HFFc6 (cell line): Measurements from ENCODE around the gene EPHA10. TPM values are rescaled to one million over a fixed set of nuclear protein-coding genes. Genes with fewer than 3 reads are reported as not detected.

Experiments used
- DNase-seq: peaks from one replicate; pipeline ENCODE4 v3.0.0-alpha.2; 2018
- H3K27ac Mint-ChIP-seq: 2 replicates; pipeline ENCODE4 v1.8.0; 2020; ENCODE audit warnings: mild to moderate bottlenecking, mixed read lengths
- H3K27me3 Mint-ChIP-seq: 2 replicates; pipeline ENCODE4 v1.8.0; 2021; ENCODE audit warnings: mild to moderate bottlenecking, moderate library complexity, mixed read lengths; ENCODE audit not compliant: insufficient read depth
- H3K36me3 Mint-ChIP-seq: 2 replicates; pipeline ENCODE4 v1.8.0; 2021; ENCODE audit warnings: low read depth, mixed read lengths
- H3K4me1 Mint-ChIP-seq: 2 replicates; pipeline ENCODE4 v1.8.0; 2020; ENCODE audit warnings: low read depth, mixed read lengths
- H3K4me3 Mint-ChIP-seq: 2 replicates; pipeline ENCODE4 v1.8.0; 2020; ENCODE audit warnings: mild to moderate bottlenecking, moderate library complexity, mixed read lengths
- H3K9me3 Mint-ChIP-seq: 2 replicates; pipeline ENCODE4 v1.8.0; 2020; ENCODE audit warnings: mild to moderate bottlenecking, mixed read lengths
- long read RNA-seq: library from polyadenylated mRNA; unstranded; transcript quantifications from one replicate; pipeline ENCODE4 v2.0.0, GENCODE V29; 2019
- total RNA-seq, 6 experiments: library from RNA; stranded (reverse); fragmentation: NEBNext Ultra II Directional; extraction: Animal tissue kit (Norgen Biotek cat#: 25700); gene quantifications; 2 replicates in 1 of 6; 3 replicates in 5 of 6; pipeline ENCODE4 v1.2.3, GENCODE V29; 2021
- TF ChIP-seq, protein P1 (sequence below): fragments of 200-600 bp; sonication (generic); IDR thresholded peaks from 2 replicates; pipeline ENCODE4 v1.5.0; 2021; ENCODE audit warnings: antibody characterized with exemption, mild to moderate bottlenecking

EPHA10 gene
- total RNA-seq: not detected
- long read RNA-seq: 0 reads

DNA sequence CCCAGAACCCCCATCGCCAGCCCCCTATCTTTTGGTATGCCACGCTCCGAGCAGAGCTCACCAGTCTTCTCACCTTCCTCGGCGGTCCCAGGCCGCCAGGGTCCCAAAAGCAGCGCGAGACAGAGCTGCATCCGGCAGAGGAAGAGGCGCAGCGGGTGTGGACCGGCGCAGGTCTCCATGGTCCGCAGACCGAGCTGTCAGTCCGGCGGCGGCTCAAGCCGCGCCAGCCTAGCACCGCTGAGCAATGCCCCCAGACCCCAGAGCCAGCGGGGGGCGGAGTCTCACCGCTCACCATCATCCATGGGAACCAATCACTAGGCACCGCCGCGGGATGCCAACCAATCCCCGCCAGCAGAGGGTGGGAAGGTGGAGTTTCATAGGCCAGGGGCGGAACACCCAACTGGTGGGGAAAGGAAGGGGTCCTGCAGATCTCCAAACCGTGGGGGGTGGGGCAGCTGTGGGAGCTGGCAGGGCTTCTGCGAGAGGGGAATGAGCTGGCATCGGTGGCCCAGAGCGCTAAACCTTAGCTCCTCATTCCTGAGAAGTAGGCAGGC lies at the start of gene EPHA10:
EPHA10 (minus strand) TSS at position 233 of the 554 bp plus-strand sequence; CDS start at position 179, 54 bp downstream.
- no peak within 1 kb of the TSS for H3K4me3 Mint-ChIP-seq
- H3K36me3 Mint-ChIP-seq: no peaks in the 10 kb centered on the region
- H3K27ac Mint-ChIP-seq: no peak within 1 kb of the TSS
- no peak for DNase-seq
- TF ChIP-seq, protein P1, sequence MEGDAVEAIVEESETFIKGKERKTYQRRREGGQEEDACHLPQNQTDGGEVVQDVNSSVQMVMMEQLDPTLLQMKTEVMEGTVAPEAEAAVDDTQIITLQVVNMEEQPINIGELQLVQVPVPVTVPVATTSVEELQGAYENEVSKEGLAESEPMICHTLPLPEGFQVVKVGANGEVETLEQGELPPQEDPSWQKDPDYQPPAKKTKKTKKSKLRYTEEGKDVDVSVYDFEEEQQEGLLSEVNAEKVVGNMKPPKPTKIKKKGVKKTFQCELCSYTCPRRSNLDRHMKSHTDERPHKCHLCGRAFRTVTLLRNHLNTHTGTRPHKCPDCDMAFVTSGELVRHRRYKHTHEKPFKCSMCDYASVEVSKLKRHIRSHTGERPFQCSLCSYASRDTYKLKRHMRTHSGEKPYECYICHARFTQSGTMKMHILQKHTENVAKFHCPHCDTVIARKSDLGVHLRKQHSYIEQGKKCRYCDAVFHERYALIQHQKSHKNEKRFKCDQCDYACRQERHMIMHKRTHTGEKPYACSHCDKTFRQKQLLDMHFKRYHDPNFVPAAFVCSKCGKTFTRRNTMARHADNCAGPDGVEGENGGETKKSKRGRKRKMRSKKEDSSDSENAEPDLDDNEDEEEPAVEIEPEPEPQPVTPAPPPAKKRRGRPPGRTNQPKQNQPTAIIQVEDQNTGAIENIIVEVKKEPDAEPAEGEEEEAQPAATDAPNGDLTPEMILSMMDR: no peak
- H3K27me3 Mint-ChIP-seq: peaks cover 32% of the 10 kb centered on the region
- no peaks in the 10 kb centered on the region for H3K9me3 Mint-ChIP-seq
- 0 out of 2 replicates have a peak, but pooled peaks cover 5% of the 10 kb centered on the region for H3K4me1 Mint-ChIP-seq

DNA sequence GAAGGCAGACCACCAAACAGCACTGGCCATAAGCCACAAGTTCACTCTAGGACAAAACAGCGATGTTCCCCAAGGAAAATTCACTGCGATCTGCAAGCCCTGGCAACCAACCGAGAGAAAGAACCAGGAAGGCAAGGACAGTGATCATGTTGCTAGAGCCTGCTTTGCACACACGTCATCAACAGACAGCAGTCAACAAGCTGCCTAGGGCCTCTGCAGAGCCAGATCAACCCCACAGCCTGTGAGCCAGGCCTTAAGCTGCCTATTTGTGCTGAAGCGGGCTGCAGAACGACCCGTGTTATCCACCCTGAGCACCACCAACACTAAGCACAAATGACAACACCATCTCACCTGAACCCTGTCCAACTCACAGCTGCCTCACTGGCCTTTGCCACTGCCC lies 49.3 kb upstream of the EPHA10 start:
- Mint-ChIP-seq H3K4me3 (no peak overlapping the region), H3K36me3 (peaks cover 18% of the 10 kb centered on the region), H3K4me1 (peaks cover 17% of the 10 kb centered on the region), H3K27me3 (peaks cover 7% of the 10 kb centered on the region), H3K27ac (peak overlapping the region; percentile 29; the same call in 1 of the 2 replicates), H3K9me3 (no peaks in the 10 kb centered on the region)
- TF ChIP-seq, protein P1: no peak
- DNase-seq: no peak

DNA sequence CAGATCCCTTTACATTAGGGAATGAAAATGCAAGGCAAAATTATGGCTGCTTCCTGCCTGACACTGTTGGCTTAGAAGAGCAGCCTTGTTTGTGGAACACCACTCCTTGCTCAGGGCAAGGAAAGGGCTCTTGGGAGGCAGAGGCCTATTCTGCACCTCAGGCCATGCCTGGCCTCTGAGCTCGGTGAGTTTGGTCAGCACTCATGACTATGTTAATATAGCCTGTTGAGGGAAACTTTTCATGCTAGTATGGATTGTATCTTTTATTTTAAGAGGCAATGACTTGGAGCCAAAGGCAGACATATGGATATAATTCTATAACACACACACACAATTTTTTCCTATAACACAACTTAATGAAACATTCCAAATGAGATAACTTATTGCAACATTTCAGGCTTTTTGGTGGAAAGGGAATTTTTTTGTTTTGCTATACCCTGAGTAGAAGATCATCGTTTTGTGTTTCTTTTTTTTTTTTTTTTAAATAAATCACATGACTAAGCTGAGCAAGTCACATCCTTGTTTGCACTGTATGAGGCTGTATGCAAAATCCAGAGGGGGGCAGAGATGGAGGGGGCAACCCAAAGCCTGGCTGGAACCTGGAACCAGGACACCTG lies 48.7 kb upstream of the EPHA10 start:
- DNase-seq: no peak
- peaks cover 20% of the 10 kb centered on the region for H3K4me1 Mint-ChIP-seq
- no peak overlapping the region for H3K4me3 Mint-ChIP-seq
- H3K27ac Mint-ChIP-seq: peak overlapping the region; percentile 33; the same call in 1 of the 2 replicates
- H3K9me3 Mint-ChIP-seq: no peaks in the 10 kb centered on the region
- peaks cover 10% of the 10 kb centered on the region for H3K27me3 Mint-ChIP-seq
- peaks cover 18% of the 10 kb centered on the region for H3K36me3 Mint-ChIP-seq
- TF ChIP-seq, protein P1: no peak

DNA sequence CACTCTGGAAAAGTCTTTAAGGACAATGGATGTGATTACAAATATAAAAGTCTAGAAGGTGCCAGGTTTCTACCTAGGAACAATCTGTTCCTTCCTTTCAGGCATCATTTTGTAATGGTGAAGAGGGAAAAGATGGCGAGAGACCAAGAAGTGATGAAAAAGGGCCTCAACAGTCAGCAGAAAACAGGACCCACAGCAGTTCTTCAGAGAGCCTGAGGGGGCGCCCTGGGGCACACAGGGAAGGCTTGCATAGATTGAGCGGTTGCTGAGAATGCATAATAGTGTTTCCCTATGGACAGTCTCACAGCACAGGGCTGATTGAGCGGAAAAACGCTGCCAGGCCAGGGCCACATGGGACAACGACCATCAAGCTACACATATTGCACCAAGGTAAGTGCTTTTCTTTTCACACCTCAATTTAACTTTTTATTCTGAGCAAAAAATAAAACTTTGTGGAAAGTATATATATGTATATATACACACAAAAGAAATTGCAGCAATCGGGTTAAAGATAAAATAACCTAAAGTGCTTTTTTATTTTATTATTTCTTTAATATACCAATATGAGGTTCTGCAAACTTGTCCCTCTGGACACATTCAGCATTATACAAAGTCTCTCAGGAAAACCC lies 46.2 kb upstream of the EPHA10 start:
- peaks cover 18% of the 10 kb centered on the region for H3K36me3 Mint-ChIP-seq
- peak overlapping the region; percentile 11; the same call in 1 of the 2 replicates for H3K4me3 Mint-ChIP-seq
- peaks cover 20% of the 10 kb centered on the region for H3K4me1 Mint-ChIP-seq

DNA sequence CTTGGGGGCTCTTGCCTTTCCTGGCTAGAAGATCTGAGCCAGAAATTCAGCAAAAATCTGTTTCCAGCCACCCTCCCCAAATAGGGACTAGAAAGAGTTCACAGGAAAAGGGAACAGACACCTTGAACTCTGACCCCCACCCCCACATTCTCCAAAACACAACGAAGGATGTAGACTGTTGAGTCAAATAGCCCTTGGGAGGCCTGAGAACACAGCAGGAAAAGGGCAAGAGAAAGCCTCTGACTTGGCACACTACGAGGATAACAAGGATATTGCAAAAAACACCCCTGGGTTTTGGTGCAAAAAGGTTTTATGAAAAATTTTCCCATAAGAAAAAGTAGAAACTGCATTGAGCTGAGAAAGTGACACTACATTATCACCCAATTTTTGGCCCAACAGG lies 45.0 kb upstream of the EPHA10 start:
- peak overlapping the region; percentile 63; the same call in 1 of the 2 replicates for H3K27ac Mint-ChIP-seq
- peaks cover 6% of the 10 kb centered on the region for H3K27me3 Mint-ChIP-seq
- peaks cover 18% of the 10 kb centered on the region for H3K36me3 Mint-ChIP-seq
- TF ChIP-seq, protein P1: no peak
- no peaks in the 10 kb centered on the region for H3K9me3 Mint-ChIP-seq
- H3K4me1 Mint-ChIP-seq: peaks cover 20% of the 10 kb centered on the region
- peak overlapping the region; percentile 24; the same call in 1 of the 2 replicates for H3K4me3 Mint-ChIP-seq
- no peak for DNase-seq

More for the DNA sequence above, 46.2 kb upstream of the EPHA10 start:
- Mint-ChIP-seq H3K9me3 (no peaks in the 10 kb centered on the region), H3K27me3 (peaks cover 10% of the 10 kb centered on the region), H3K27ac (peak overlapping the region; percentile 63)
- peak; percentile 69 for DNase-seq
- TF ChIP-seq, protein P1: peak; percentile 87
